Naive thymus-derived CD4-positive, alpha-beta T cell (primary cell): ENCODE measurements around the gene ARVCF. TPM values are rescaled to one million over a fixed set of nuclear protein-coding genes. Genes with fewer than 3 reads are reported as not detected.

Experiments used
- ATAC-seq: fragments of 150-1000 bp; cut with Tn5 transposase; 2 replicates; pipeline ENCODE4 v1.10.0; 2021; ENCODE audit warnings: mild to moderate bottlenecking, moderate library complexity
- CTCF ChIA-PET: fragments of 350-600 bp; sonication (Branson Sonifier 250); formaldehyde crosslinking; loops from one replicate; lab custom pipeline; 2021; ENCODE audit warnings: antibody characterized with exemption; lab: Charles Lee
- POLR2A ChIA-PET: fragments of 350-600 bp; sonication (Branson Sonifier 250); formaldehyde crosslinking; loops from one replicate; lab custom pipeline; 2021; ENCODE audit warnings: antibody characterized with exemption, inconsistent platforms; lab: Charles Lee
- DNase-seq, 9 donors: peaks; one replicate each; pipeline versions ENCODE4 v3.0.0 to v3.0.0-alpha.2; 2020 to 2022; ENCODE audit warnings: mixed read lengths in 1 of 9
- H3K27ac ChIP-seq: one replicate; pipeline ENCODE4 v1.7.0; 2013; ENCODE audit warnings: mild to moderate bottlenecking, low read depth, low read length, moderate library complexity
- H3K27me3 ChIP-seq, 2 donors: one replicate each; pipeline ENCODE4 v1.7.0; 2013; ENCODE audit warnings: low read length in 2 of 2, mild to moderate bottlenecking in 2 of 2, moderate library complexity in 2 of 2; ENCODE audit not compliant: control insufficient read depth in 2 of 2, insufficient read depth in 2 of 2
- H3K36me3 ChIP-seq, 3 experiments: 1 replicate in 2 of 3; 2 replicates in 1 of 3; pipeline ENCODE4 v1.7.0; 2013; ENCODE audit warnings: low read length in 3 of 3, mild to moderate bottlenecking in 3 of 3, moderate library complexity in 1 of 3; ENCODE audit not compliant: insufficient read depth in 3 of 3, control insufficient read depth in 2 of 3
- H3K4me1 ChIP-seq, 2 donors: one replicate each; pipeline ENCODE4 v1.7.0; 2013; ENCODE audit warnings: low read length in 2 of 2, mild to moderate bottlenecking in 2 of 2, moderate library complexity in 1 of 2; ENCODE audit not compliant: control insufficient read depth in 2 of 2, insufficient read depth in 2 of 2
- H3K4me3 ChIP-seq: 2 replicates; pipeline ENCODE4 v1.7.0; 2013; ENCODE audit warnings: mild to moderate bottlenecking, low read length
- H3K9me3 ChIP-seq, 3 experiments: 1 replicate in 2 of 3; 2 replicates in 1 of 3; pipeline ENCODE4 v1.7.0; 2013; ENCODE audit warnings: low read length in 3 of 3; ENCODE audit not compliant: control insufficient read depth in 2 of 3
- H3K27ac Mint-ChIP-seq, 9 donors: one replicate each; pipeline ENCODE4 v1.8.0; 2020 to 2022; ENCODE audit warnings: mixed read lengths in 9 of 9, mild to moderate bottlenecking in 8 of 9, moderate library complexity in 5 of 9, inconsistent platforms in 2 of 9
- H3K27me3 Mint-ChIP-seq, 5 donors: one replicate each; pipeline ENCODE4 v1.8.0; 2021 to 2022; ENCODE audit warnings: mixed read lengths in 5 of 5, mild to moderate bottlenecking in 1 of 5
- H3K36me3 Mint-ChIP-seq, 5 donors: one replicate each; pipeline ENCODE4 v1.8.0; 2020 to 2022; ENCODE audit warnings: mixed read lengths in 5 of 5, mild to moderate bottlenecking in 3 of 5, inconsistent platforms in 1 of 5
- H3K4me1 Mint-ChIP-seq, 7 donors: one replicate each; pipeline ENCODE4 v1.8.0; 2020 to 2022; ENCODE audit warnings: mixed read lengths in 7 of 7, mild to moderate bottlenecking in 3 of 7, inconsistent platforms in 1 of 7
- H3K4me3 Mint-ChIP-seq, 10 donors: one replicate each; pipeline ENCODE4 v1.8.0; 2020 to 2022; ENCODE audit warnings: mild to moderate bottlenecking in 10 of 10, mixed read lengths in 10 of 10, moderate library complexity in 6 of 10, inconsistent platforms in 2 of 10
- H3K9me3 Mint-ChIP-seq, 11 donors: one replicate each; pipeline ENCODE4 v1.8.0; 2020 to 2022; ENCODE audit warnings: mixed read lengths in 11 of 11, mild to moderate bottlenecking in 4 of 11, inconsistent platforms in 1 of 11, moderate library complexity in 1 of 11
- intact Hi-C, 2 donors: fragments of 100-400 bp; cut with micrococcal nuclease; formaldehyde crosslinking; loops; one replicate each; pipeline ENCODE4 v1.15.1; 2023
- polyA plus RNA-seq, 2 donors: library from polyadenylated mRNA; unstranded; fragments of 300-500 nt; fragmentation: Illumina TruSeq; gene quantifications; one replicate each; pipeline ENCODE4 v1.2.3, GENCODE V29; 2021
- total RNA-seq, 6 experiments: library from RNA in 5 of 6; stranded (reverse) in 5 of 6; gene quantifications; 1 replicate in 5 of 6; 2 replicates in 1 of 6; pipeline ENCODE4 v1.2.3 and lab custom pipeline; 2021 to 2026

Gene ARVCF
- total and polyA plus RNA-seq, 7 experiments from 2014 or later, result 0.74 to 9.2 (median 3.0) TPM

- no peak for DNase-seq
- intact Hi-C loops, result no loop called here
- Histone ChIP-seq H3K4me3 (no peak overlapping the region), H3K36me3 (no peaks in the 10 kb centered on the region), H3K27me3 (no peaks in the 10 kb centered on the region), H3K4me1 (no peaks in the 10 kb centered on the region), H3K27ac (no peak overlapping the region), H3K9me3 (peaks cover 0 to 12% (median 0%) of the 10 kb centered on the region in 3 experiments)
- POLR2A ChIA-PET, result no interaction called here
- Mint-ChIP-seq H3K9me3 (peaks cover 0 to 27% (median 12%) of the 10 kb centered on the region in 11 donors), H3K27ac (no peak overlapping the region), H3K4me1 (peaks cover 0 to 2% (median 0%) of the 10 kb centered on the region in 7 donors), H3K27me3 (peaks cover 0 to 29% (median 0%) of the 10 kb centered on the region in 5 donors), H3K36me3 (peaks cover 4 to 25% (median 8%) of the 10 kb centered on the region in 5 donors), H3K4me3 (no peak overlapping the region)
- CTCF ChIA-PET, result no interaction called here
- ATAC-seq, result no peak
Measured at GRCh38 chr22:20002636-20003035, 14.0 kb downstream of the ARVCF start.

GRCh38 chr22:20002128-20002527, 14.5 kb downstream of the ARVCF start:
- ChIA-PET CTCF (no interaction called here), POLR2A (no interaction called here)
- H3K9me3 ChIP-seq, result peaks cover 0 to 12% (median 0%) of the 10 kb centered on the region in 3 experiments
- Mint-ChIP-seq H3K36me3 (peaks cover 4 to 25% (median 8%) of the 10 kb centered on the region in 5 donors), H3K9me3 (peaks cover 0 to 27% (median 12%) of the 10 kb centered on the region in 11 donors), H3K27me3 (peaks cover 0 to 29% (median 0%) of the 10 kb centered on the region in 5 donors), H3K4me3 (no peak overlapping the region), H3K4me1 (peaks cover 0 to 2% (median 0%) of the 10 kb centered on the region in 7 donors), H3K27ac (no peak overlapping the region)
- H3K27me3 ChIP-seq, result no peaks in the 10 kb centered on the region
- H3K4me1 ChIP-seq, result no peaks in the 10 kb centered on the region
- DNase-seq, result no peak
- no peak overlapping the region for H3K4me3 ChIP-seq
- intact Hi-C loops, result no loop called here
- no peak for ATAC-seq
- no peak overlapping the region for H3K27ac ChIP-seq
- no peaks in the 10 kb centered on the region for H3K36me3 ChIP-seq

GRCh38 chr22:20001082-20001638, 15.5 kb downstream of the ARVCF start:
- H3K4me1 ChIP-seq, result no peaks in the 10 kb centered on the region
- intact Hi-C loops, result no loop called here
- Mint-ChIP-seq H3K36me3 (peaks cover 4 to 25% (median 8%) of the 10 kb centered on the region in 5 donors), H3K4me3 (no peak overlapping the region), H3K27me3 (peaks cover 0 to 29% (median 0%) of the 10 kb centered on the region in 5 donors), H3K4me1 (peaks cover 0 to 2% (median 0%) of the 10 kb centered on the region in 7 donors), H3K27ac (no peak overlapping the region), H3K9me3 (peaks cover 0 to 27% (median 12%) of the 10 kb centered on the region in 11 donors)
- POLR2A ChIA-PET, result no interaction called here
- H3K4me3 ChIP-seq, result no peak overlapping the region
- DNase-seq, result no peak
- CTCF ChIA-PET, result no interaction called here
- H3K36me3 ChIP-seq, result no peaks in the 10 kb centered on the region
- H3K27ac ChIP-seq, result no peak overlapping the region
- H3K9me3 ChIP-seq, result peaks cover 0 to 12% (median 0%) of the 10 kb centered on the region in 3 experiments
- no peaks in the 10 kb centered on the region for H3K27me3 ChIP-seq
- no peak for ATAC-seq

- peaks cover 0 to 2% (median 0%) of the 10 kb centered on the region in 7 donors for H3K4me1 Mint-ChIP-seq
- CTCF ChIA-PET, result no interaction called here
- intact Hi-C loops, result no loop called here
Measured at GRCh38 chr22:20000246-20001081, 16.2 kb downstream of the ARVCF start.

GRCh38 chr22:19998991-19999820, 17.4 kb downstream of the ARVCF start:
- Histone ChIP-seq H3K9me3 (peaks cover 0 to 10% (median 0%) of the 10 kb centered on the region in 3 experiments), H3K36me3 (no peaks in the 10 kb centered on the region), H3K27ac (no peak overlapping the region), H3K4me3 (no peak overlapping the region), H3K27me3 (no peaks in the 10 kb centered on the region), H3K4me1 (no peaks in the 10 kb centered on the region)
- Mint-ChIP-seq H3K36me3 (peaks cover 4 to 15% (median 8%) of the 10 kb centered on the region in 5 donors), H3K4me3 (no peak overlapping the region), H3K27me3 (peaks cover 0 to 23% (median 0%) of the 10 kb centered on the region in 5 donors), H3K4me1 (peaks cover 0 to 2% (median 0%) of the 10 kb centered on the region in 7 donors), H3K9me3 (peaks cover 0 to 25% (median 11%) of the 10 kb centered on the region in 11 donors), H3K27ac (no peak overlapping the region)
- ChIA-PET POLR2A (no interaction called here), CTCF (no interaction called here)
- no peak for ATAC-seq
- intact Hi-C loops, result no loop called here
- DNase-seq, result no peak

More at GRCh38 chr22:20000246-20001081, 16.2 kb downstream of the ARVCF start:
- POLR2A ChIA-PET, result no interaction called here
- Histone ChIP-seq H3K4me3 (no peak overlapping the region), H3K27ac (no peak overlapping the region), H3K4me1 (no peaks in the 10 kb centered on the region), H3K36me3 (no peaks in the 10 kb centered on the region), H3K9me3 (peaks cover 0 to 12% (median 0%) of the 10 kb centered on the region in 3 experiments), H3K27me3 (no peaks in the 10 kb centered on the region)
- H3K4me3 Mint-ChIP-seq, result no peak overlapping the region
- peaks cover 0 to 27% (median 12%) of the 10 kb centered on the region in 11 donors for H3K9me3 Mint-ChIP-seq
- no peak for DNase-seq
- peaks cover 0 to 29% (median 0%) of the 10 kb centered on the region in 5 donors for H3K27me3 Mint-ChIP-seq
- H3K36me3 Mint-ChIP-seq, result peaks cover 4 to 25% (median 8%) of the 10 kb centered on the region in 5 donors
- ATAC-seq, result no peak
- H3K27ac Mint-ChIP-seq, result no peak overlapping the region

- ChIA-PET POLR2A (no interaction called here), CTCF (no interaction called here)
- intact Hi-C loops, result no loop called here
- Mint-ChIP-seq H3K9me3 (peaks cover 0 to 17% (median 7%) of the 10 kb centered on the region in 11 donors), H3K36me3 (peaks cover 3 to 7% (median 4%) of the 10 kb centered on the region in 5 donors), H3K27me3 (peaks cover 0 to 18% (median 0%) of the 10 kb centered on the region in 5 donors), H3K4me1 (peaks cover 0 to 4% (median 0%) of the 10 kb centered on the region in 7 donors), H3K27ac (no peak overlapping the region), H3K4me3 (no peak overlapping the region)
- no peaks in the 10 kb centered on the region for H3K36me3 ChIP-seq
- H3K27me3 ChIP-seq, result no peaks in the 10 kb centered on the region
- no peak overlapping the region for H3K27ac ChIP-seq
- H3K4me1 ChIP-seq, result no peaks in the 10 kb centered on the region
- no peak for ATAC-seq
- peaks cover 0 to 5% (median 0%) of the 10 kb centered on the region in 3 experiments for H3K9me3 ChIP-seq
- H3K4me3 ChIP-seq, result no peak overlapping the region
- DNase-seq, result no peak
Measured at GRCh38 chr22:19998232-19998951, 18.2 kb downstream of the ARVCF start.
